ENCODE results near the gene SARDH.

GRCh38 chr9:133666387-133666786, 71.8 kb downstream of the SARDH start:
- TF ChIP-seq CTCF (IDR thresholded peaks at IDR 0.05) (no peak), POLR2A (IDR thresholded peaks at IDR 0.05) (no peak), EP300 (IDR thresholded peaks at IDR 0.05) (no peak)
